Activated CD4-positive, alpha-beta T cell treated with anti-CD3 and anti-CD28 coated beads, Interleukin-2, amount 50 U/mL, for 16 hours (primary cell): ENCODE measurements around the gene CTPS1.

ENCODE experiments used
- DNase-seq: peaks from one replicate; pipeline ENCODE4 v3.0.0-alpha.2; 2020

The CTPS1 gene

DNA sequence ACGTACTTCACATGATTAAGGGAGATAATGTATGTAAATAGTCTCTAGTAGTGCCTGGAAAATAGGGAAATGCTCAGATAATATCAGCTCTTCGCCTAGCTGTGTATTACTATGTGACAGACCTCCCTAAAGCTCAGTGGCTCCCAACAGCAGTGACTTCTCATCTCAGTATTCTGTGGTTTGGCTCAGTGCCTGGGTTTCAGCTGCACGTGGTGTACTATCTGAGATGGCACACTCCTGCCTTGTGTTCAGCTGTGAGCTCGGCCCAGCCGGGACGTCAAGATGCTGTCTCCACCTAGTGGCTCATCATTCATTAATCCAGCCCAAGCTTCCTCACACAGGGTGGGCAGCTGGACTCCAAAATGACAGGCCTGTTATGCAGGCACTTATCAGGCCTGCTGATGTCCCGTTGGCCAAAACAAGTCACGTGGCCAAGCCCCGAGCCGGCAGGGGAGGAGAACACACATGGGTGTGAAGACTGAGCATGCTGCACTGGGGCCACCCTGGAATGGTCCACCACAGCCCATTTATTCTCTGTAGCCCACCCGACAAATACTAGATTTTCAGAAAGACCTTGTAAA, 24.2 kb downstream of the CTPS1 start:
- peak; percentile 94 for DNase-seq

DNA sequence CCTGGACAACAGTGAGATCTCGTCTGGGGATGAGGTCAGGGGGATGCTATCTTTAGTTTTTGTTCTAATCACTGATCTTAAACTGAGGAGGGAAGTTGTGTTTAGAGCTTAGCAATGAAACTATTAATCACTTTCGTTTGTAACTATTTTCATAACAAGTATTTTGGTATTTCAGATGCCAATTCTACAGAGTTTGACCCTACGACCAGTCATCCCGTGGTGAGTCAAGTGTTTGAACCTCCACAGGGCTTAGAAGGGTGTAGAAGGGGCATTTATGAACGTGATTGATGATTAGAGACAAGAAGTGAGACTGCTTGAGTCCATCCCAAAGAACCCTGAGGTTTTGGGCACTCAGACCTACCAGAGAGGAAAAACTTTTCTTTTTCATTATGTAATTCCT, 26.4 kb downstream of the CTPS1 start:
- DNase-seq, result no peak

DNA sequence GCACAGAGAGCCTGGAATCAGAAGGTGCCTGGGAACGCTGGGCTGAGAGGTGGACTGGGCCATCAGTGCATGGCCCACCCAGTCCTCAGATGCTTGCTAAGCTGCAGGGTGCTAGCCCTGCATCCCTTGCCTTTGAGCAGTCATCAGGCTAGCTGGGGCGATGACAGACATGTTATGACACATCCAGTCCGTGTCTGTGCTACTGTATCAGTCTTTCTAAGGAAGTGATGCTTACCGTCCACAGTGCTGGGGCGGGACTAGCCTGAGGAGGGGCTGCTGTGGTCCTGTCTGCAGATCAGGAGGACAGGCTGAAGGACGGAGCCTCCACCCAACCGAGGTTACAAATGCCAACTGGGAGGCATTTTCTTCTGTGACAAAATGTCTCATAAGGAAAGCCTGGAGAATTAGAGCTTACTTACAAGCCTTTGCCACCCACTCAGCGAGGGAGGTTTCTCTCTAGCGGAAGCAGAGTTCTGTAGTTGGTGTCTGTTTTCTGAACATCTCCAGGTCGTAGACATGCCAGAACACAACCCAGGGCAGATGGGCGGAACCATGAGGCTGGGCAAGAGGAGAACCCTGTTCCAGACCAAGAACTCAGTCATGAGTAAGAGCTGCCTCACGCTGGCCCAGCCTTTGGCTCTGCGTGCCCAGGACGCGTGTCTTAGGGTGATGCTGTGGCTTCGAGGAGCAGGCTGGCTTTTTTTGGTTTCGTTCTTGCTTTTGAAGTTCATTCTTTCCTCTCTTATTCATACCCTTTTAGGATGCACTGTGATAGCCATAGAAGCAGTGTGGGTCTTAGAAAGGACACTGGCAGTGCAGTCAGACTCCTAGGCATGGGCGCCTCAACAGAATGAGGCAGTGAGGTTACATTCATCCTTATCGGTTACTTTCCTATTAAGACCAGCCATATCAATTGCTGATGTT, 27.7 kb downstream of the CTPS1 start:
- DNase-seq, result no peak

DNA sequence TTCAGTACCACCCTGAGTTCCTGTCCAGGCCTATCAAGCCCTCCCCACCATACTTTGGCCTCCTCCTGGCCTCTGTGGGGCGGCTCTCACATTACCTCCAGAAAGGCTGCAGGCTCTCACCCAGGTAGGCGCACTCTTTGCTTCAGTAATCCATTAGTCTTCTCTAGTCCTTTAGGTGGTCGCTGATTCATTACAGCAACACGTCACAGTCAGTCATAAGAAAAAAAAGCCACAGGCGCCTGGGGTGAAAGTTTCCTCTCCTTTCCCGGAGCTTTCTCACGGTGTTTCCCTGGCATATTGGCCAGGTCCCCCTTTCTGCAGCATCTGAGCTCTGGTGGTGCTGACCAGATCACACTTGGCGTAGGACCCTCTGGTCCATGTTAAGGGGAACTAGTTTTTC, 30.0 kb downstream of the CTPS1 start:
- DNase-seq, result no peak

DNA sequence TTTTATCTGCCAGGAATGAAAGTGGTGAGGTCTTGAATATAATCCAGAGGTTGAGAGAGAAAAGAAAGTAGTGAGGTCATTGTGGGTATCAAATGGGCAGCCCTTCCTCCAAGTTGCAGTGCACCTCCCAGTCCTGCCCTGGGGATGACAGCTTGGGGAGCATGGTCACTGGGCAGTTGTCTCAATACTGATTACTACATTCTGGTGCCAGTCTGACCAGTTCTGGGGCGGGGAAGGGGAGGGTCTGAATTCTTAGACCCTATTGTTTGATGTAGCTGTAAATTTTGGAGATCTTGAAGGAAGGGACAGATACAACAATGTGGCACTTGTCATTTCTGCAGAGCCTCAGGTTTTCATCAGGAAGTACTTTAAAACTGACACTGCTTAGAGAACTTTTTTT, 30.8 kb downstream of the CTPS1 start:
- DNase-seq, result no peak

DNA sequence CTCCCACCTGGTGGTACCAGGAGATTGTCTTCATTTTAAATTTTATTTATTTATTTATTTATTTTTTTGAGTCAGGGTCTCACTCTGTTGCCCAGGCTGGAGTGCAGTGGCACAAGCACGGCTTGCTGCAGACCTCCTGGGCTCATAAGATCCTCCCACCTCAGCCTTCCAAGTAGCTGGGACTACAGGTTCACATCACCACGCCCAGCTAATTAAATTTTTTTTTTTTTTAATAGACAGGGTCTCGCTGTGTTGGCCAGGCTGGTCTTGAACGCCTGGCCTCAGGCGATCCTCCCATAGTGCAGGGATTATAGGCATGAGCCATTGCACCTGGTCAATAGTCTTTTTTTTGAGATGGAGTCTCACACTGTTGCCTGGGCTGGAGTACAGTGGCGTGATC, 33.5 kb downstream of the CTPS1 start:
- no peak for DNase-seq

DNA sequence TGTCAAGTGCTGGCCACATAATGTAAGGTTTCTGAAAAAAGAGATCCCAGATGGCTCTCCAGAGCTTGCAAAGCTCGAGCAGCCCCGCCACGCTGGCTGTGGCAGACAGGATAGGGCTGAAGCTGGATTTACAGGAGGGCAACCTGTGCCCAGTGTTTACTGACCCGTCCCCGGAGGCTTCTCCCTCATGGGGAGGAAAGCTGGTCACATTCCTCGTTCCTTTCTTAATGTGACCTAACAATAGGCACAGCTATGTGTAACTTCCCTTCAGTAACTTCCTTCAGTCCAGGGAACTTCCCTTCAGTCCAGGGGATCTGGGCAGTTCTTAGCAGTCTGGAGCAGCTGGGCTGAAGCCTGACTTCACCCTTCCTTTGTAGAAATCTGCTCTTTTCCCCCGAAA, 34.3 kb downstream of the CTPS1 start:
- no peak for DNase-seq

DNA sequence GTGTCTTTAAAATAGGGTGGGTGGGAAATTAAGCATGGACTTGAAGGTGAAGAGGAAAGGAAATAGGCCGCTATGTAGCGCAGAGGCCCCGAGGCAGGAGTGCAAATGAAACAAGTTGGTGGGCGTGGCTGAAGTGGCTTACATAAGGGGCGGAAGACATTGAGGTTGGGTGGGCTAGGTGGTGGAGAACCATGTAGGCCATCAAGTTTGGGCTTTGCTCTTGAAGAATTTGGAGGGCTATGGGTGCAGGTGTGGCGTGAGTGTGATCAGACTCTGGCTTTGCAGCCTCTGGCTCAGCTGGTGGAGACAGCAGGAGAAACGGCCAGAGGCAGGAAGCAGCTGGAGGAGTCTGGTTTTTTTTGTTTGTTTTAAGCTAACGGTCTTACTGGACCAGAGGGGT, 35.4 kb downstream of the CTPS1 start:
- DNase-seq, result no peak

DNA sequence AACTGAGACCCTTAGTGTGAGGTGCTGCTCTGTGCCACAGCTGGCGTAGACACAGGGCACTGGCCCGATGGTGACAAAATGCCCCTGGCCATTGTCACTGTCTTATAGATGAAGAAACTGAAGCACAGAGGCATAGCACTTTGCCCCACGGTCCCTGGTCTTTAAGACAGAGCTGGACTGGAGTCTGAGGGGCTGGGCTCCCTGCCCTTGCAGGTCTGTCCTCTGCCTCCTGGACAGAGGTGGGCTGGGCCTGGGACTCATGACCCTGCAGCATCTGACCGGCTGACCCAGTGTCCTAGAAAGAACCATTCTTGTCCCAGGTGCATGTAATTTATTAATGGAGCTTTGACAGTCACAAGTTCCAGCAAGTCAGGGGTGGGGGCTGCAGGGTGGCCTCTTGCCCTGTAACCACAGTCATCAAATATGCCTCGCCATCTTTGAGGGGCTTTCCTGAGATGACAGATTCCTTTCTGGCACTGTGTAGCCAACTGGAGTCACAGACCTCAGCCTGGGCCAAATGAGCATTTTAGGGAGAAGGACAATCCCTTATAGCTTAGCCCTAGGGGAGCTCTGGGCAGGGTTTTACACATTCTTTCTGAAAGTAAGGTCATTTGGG, 35.9 kb downstream of the CTPS1 start:
- no peak for DNase-seq

DNA sequence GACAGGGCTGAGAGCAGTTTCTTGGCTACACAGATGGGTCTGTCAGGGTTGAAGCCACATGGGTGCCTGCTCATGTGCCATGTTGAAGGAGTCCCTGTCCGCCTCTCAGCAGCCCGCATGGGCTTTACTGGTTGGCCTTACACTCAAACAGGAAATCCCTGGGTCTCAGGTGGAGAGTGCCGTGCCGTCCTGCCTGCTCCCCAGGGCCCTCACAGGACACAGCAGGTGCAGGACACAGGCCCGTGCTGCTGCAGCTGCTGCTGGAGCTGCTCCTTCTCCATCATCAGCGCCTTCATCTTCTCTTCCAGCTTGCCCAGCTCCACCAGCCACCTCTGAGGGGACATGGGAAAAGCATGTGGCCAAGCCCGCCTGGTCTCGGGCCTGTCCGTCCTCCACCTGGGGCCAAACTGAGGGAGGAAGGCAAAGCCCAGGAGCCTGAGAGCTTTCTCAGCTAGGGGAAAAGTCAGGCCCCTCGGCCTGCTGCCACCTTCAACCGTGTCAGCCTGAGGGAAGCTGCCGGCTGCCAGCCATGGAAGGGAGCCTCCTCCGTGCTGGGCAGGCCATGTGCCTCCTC, 36.5 kb downstream of the CTPS1 start:
- DNase-seq, result no peak

DNA sequence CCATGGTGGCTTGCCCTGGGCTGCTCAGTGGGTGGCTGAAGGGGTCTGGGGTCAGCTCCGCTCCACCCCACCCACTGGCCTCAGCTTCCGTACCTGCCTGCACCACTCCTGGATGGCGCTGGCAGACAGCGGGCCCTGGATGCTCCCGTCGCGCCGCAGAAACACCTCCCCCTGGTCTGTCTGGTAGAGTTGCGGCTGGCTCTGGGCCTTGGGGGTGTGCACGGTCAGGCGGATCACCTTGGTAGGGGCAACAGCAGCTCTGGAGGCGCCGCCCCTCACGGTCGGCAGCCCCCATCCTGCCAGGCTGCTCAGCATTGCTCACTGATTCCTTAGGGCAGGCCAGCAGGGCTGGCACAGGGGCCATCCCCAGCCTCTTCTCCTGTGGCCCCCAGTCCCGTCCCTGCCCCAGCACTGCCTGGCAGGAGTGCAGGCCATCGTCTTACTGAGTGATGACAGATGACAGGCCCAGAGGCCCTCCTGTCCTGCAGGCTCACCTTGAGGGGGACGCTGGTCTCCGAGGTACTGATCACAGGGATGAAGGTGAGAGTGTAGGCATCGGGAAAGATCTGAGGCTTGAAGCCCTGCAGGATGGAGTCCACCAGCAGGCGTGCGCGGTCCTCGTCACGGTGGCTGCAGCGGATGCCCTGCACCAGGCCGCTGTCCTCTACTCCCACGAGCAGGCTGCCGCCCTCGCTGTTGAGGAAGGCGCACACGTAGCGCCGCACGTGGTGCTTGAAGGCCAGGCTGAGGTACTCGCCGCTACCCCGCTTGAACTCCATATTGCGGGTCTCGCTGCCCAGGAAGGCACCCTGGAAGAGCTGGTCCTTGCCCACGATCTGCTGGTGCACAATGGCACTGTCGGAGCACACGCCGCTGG, 37.9 kb downstream of the CTPS1 start:
- DNase-seq, result no peak

DNA sequence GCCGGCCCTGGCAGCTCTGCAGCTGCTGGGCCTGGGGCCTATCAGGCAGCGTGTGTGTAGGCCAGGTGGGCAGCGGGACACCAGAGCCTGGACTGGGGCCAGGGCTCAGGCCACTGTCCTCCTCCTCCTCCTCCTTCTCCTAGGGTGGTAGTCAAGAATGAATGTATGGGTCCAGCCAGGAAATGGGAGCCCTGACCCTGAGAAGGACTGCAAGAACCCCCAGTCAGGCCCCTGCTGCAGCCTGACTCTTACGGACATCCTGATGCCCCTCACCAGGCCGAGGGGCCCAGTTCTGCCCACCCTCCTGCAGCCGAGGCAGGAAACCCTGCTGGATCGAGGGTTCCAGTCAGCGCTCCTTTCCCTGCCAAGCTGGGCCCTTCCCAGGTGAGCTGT, 38.5 kb downstream of the CTPS1 start:
- no peak for DNase-seq

DNA sequence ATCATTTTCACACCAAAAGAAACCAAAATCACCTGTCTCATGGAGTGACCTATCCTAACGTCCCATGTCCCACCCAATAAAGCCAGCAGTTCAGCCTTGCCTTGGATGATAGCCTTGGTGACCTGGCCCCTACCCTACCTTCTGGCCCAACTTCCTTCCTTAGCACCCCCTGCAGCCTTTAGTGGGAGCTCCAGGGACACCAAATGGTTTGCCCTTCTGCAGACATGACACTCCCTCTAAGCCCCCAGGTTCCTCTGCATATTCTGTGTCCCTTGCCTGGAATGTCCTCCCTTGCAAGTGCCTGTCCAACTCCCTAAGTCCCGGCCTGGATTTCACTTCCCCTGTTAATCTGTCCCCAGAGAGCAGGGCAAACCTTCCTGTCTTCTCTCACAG, 39.9 kb downstream of the CTPS1 start:
- no peak for DNase-seq

DNA sequence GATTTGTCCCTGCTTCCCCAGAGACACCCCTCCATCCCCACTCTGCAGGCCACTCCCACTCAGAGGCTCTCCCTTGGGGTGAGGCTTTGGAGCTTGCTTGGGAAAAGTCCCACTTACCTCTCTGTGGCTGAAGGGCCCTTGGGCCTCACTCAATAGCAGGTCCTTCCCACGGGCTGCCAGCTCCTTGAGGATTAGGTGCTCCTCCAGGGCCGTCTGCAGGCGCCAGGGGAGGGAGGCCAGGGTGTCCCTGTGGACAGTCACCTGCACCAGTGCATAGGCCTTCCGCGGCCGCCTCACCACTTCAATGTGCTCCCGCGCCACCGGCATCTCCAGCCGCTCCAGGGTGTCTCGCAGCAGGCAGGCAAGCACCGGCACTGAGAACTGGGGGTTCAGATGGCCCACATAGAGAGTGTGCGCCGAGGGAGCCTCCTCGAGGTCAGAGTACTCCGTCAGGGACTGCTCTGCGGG, 40.6 kb downstream of the CTPS1 start:
- no peak for DNase-seq

DNA sequence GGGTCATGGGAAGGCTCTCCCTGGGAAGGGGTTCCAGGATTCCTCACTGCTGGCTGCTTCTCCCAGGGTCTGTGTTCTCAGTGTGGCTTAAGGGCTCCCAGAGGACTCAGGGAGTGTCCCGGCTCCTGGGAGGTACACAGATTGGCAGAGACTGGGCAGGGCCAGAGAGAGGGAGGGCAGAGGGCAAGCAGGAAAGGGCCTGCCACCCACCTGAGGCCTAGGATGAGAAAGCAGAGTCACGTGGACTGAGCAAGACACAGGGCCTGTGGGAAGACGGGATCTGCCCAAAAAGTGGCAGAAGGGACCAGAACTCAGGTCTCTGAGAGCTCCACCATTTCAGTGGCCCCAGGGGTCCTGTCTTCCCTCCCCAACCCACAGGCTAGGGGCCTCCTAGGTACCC, 41.2 kb downstream of the CTPS1 start:
- DNase-seq, result no peak

DNA sequence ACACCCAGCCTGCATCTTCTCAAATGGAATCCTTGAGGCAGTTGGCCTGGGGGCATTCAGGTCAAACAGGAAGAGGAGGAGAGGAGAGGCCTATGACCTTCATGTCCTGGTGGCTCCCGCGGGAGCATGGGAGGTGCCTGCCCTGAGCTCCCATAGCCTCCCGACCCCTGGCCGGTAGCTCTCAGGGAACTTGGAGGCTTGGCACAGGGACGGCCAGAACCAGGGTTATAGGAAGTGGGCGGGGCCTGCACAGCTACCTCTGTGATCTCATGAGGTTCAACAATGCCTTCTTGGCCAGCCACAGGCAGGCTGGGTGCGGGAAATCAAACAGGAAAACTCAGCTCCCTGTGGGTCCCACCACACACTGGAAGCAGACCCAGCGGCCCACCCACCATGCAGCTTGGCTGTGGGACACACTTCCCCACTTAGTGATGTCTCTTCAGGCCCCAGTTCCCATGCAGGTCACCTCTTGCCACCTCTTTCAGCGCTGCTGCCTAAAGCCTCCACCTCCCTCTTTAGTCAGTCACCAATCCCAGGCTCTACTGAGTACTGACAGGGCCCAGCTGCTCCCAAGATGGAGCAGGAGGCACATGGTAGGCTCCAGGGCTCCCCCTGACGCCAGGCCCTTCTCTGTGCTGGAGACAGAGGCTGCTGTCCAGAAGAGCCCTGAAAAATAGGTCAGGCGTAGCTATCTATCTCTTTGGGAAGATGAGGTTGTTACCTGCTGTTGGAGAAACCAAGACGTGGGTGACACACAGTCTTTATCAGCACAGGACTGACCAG, 42.2 kb downstream of the CTPS1 start, which contains the start of gene SLFNL1:
SLFNL1 (minus strand) TSS at position 200 of the 783 bp plus-strand sequence. CDS start 1,065 bp downstream, outside the sequence.
- no peak for DNase-seq

DNA sequence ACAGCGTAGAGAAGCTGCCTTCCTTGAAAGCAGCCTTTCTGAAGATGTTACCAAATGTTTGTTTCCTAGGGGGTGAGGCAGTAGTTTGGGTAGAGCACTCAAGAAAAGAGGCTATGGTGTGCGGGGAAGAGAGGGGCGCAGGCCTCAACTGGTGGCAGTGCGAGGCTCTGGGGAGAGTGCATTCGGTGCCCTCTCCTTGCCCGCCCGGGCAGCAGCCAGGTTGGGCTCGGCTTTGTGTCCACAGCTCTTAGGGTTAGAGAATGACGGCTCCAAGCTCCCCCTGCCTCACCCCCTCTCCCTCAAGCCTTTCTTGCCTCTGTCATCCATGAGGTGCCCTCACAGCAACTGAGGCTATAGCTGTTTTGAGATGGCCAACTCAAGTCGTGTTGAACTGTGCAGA, 42.9 kb downstream of the CTPS1 start:
- DNase-seq, result no peak

DNA sequence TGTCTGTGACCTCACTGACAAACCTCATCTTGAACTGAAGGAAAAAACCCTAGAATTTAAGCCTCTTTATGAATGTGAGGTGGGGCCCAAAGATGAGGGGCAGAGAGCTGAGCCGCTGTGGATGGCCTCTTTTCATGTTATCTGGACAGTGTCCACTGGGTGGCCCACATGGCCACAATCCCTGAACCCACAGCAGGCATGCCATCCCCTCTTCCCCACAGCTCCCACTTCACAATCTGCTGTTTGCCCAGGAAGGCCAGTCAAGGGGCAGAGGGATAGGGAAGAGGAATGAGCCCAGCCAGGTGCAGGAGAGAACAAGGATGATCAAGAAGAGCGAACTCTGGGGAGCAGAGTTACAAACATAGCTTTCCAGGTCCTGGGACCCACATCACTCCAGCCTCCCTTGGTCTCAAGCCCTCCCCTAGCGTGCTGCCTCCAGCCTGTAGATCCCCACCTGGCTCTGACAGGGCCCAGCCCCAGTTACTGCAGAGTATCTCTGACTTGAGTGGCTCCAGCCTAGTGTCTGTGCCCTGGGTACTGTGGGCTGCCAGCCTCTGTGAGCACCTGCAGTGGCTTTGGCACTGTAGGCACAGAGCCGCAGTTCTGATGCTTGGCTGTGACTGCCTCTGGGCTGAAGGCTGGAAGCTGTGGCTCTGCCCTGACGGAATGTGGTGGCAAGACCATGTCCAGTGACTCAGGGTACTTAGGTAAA, 43.9 kb downstream of the CTPS1 start:
- DNase-seq, result no peak

DNA sequence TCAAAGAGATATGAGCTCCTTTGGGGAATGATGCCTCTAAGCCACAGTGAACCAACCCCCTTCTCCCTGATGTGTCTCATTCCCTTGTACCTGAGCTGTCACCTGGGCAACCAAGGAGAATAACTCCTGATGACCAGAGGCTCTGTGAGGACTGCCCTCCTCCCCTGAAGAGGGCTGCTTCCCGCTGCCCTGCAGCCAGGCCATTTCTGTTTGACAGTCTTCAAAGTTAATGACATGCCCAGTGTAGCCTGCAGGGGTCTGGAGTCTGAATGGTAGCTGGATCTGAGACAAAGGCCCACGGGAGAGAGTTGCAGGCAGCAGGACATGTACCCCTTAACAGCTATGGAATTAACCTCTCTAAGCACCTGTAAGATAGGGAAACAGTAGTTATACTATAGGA, 45.5 kb downstream of the CTPS1 start:
- no peak for DNase-seq

DNA sequence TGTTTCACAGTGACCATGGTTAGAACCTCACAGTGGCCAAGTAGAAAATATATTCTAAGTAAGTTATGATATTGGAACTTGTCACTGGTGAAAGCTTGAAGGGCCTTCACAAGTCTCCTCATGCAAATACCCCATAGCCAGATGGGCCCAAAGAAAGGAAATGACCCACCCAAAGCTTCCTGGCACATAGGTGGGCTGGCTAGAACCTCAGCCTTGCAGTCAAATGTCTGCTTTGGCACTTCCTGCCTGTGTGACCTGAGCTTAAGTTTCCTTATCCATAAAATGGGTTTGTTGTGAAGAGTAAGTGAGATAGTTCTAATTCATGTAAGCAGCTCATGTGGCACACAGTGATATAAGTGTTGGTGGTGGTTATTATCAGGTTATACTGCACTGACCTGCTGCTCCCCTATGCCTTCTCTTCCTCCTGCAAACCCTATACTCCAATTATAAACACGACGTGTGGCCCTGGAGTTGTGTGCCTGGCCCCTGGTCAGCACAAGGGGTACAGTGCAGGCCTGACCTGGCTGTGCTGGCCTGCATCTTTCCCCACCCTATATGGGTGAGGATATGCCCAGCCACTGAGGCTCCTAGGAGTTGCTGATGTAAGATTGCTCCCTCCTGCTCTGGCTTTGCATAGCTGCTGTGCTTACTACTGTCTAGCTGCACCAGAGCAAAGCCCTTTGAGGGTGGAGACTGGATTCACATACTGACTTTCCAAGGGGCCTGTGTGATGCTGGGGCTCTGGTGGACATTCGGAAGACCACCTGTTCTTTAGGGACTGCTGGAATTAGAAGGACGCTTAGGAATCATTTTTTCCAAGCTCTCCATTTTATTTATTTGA, 46.7 kb downstream of the CTPS1 start:
- DNase-seq, result no peak
